NOMO-1 treated with dmso at 0.1 percent for 144 hours (cell line): ENCODE data around the gene GLT1D1.
"Not testable (repeated sequence)": the region's sequence is repeated elsewhere in the genome, so short reads cannot be mapped to it uniquely, and the experiment has no call there.

Source experiments
- DNase-seq: peaks from one replicate; lab custom pipeline; 2025; ENCODE audit not compliant: unreplicated experiment; lab: John Stamatoyannopoulos, UW

GLT1D1 gene

DNA sequence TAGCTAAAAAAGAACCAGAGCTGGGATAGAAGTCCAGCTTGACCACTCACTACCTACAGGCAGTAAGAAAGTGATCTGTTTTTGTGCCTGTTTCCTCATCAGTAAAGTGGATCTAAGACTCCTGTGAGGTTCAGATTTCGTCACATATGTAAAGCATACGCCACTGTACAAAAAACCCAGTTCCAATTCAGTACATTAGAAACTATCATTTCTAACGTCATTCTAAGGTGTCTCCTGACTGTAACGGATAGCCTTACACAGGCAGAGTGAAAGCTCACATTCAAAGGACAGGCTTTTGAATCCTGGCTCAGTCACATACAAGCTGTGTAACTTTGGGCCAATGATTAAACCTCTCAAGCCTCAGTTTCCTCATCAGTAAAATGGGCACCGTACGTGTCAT lies 33.0 kb upstream of the GLT1D1 start:
- no peak for DNase-seq

DNA sequence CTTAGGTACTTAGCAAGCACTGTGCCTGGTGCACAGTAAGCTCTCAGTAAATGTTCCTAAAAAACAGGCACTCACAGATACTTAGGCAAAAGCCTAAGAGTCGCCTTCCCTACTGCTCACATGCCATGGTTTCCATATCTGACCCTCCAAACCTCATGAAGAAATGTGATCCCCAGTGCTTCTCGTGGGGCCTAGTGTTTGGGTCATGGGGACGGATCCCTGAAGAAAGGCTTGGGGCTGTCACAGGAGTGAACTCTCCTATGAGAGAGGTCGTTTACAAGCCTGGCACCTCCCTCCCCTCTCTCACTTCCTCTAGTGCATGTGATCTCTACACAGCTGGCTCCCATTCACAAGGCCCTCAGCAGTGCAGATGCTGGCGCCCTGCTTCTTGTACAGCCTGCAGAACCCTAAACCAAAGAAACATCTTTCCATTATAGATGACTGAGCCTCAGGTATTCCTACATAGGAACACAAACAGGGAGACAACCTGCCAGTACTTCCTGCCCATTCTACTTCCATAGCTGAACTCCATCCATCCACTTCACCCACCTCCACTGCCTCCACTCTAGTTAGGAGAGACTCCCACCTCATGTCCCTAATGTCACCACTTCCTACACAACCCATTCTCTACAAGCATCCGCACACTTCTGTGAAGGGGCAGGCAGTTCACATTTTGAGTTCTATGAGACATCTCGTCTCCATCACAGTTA lies 32.4 kb upstream of the GLT1D1 start:
- DNase-seq, result peak; percentile 75

DNA sequence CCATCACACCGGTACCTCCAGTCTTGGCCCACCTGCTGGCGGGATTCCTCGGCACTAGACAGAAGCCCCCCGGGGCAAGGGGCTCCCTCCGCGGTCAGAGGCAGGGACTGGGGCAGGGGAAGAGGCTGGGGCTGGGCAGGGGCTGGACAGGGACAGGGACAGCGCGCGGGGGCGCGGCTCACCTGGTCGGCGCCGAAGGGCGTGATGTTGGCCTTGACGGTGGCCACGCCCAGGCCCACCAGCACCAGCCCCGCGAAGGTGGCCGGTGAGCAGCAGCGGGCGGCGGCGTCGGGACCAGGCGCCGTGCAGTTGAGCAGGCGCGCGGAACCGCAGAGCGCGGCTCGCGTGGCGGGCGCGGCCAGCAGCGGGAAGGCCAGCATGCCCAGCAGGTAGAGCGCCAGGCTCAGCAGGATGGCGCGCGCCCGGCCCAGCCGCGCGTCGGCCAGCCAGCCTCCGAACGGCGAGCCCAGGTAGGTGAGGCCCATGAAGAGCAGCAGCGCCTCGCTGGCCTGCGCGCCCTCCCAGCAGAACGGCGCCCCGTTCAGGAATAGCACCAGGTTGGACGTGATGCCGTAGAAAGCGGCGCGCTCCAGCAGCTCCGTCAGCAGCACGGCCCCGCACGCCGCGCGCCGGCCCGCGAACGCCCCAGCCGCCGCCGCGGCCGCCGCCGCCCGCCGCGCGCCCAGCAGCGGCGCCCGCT lies 29.9 kb upstream of the GLT1D1 start:
- no peak for DNase-seq

DNA sequence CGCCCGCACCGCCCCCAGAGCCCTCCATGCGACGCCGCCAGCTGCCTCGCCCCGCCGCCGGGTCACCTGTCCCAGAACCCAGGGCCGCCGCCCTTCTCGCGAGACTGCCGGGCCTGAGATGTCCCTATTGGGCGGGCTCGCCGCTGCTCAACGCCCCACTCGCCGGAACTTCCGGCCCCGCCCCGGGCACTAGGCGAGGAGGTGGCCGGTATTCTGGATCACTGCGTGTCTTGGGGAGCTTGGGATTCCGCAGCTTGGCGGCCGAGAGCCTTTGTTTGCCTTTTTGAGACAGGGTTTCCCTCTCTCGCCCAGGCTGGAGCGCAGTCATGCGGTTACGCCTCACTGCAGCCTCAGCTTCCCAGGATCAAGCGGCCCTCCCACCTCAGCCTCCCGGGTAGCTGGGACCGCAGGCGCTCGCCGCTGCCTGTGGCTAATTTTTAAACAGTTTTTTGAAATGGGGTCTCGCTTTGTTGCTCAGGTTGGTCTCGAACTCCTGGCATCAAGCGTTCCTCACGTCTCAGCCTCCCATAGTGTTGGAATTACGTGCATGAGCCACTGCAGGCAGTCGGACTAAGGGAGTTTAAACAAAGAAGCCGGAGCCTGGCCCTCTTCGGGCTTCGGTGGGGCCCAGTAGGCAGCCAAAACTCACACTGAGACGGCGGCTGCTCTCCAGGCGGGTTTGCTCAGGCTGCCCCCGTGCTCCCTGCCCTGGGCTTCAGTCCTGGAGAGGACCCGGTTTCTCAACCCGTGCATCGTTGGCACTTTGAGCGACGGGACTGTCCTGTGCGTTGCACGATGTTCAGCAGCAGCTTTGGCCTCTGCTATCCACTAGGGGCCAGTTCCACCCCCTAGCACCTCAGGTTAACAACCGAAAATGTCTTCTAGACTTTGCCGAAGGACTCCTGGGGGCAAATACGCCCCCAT lies 29.1 kb upstream of the GLT1D1 start, which contains the start of gene SLC15A4:
TSS of gene SLC15A4 (minus strand) at position 43 of the 924 bp plus-strand sequence. CDS start at position 28, 15 bp downstream.
- DNase-seq, result peak; percentile 86

DNA sequence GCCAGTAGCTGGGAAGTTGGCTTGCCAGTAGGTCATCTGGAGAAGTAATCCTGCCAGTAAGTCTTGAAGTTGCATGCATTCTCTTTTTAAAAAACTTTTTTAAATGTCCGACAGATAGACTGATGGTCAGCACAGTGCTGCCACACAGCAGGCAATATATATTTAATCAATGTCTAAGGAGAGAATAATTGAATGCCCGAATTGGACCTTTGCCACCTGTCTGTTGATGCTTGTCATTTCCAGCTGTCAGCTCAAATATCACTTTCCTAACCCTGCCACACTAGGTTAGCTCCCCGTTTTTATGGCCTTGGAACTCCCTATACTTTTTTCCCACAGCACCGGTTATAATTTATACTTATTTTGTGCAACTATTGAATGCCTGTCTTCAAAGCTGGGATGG lies 27.4 kb upstream of the GLT1D1 start:
- DNase-seq, result no peak

DNA sequence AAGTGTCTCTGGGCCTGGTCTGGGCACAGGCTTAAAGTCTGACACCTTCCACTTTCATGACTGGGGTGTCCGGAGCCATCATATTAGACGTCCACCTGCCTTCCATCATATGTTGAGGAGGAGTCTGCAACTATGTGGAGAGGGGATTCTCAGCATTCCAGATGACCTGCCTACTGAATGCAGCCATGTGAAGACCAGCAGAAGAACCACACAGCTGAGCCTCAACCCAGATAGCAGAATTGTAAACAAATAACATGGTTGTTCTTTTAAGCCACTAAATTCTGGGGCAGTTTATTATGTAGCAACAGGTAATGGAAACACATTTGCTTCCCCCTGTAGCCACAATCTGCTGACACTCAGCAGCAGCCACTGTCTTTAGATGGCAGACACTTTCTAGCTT lies 25.6 kb upstream of the GLT1D1 start:
- no peak for DNase-seq

DNA sequence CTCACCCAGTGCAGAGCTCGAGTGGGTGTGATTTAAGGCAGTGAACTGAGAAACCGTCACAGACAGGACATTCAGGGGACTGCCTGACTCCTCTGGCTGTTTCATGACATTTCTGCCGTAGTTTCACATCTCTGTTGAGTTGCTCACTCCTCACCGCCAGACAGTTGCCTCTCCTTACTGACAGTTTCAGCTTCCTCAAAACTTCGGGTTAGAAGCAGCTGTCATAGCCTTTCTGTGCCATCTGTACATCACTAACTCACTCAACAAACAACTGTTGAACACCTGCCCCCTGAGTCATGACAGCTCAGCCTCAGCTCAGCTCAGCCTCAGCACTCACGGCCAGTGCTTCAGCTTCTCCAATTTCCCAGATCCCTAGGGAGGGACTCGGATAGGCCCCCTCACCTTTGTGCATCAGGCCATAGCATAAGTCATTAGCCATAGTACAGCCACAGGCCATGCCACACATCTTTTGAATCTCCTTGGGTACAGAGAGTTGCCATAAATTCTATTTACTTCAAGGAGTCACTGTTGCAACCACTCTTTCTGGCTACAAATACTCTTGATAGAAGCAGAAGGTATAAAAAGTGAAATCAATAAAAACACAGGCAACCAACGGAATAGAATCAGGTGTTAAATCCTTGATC lies 23.3 kb upstream of the GLT1D1 start:
- peak; percentile 96 for DNase-seq

DNA sequence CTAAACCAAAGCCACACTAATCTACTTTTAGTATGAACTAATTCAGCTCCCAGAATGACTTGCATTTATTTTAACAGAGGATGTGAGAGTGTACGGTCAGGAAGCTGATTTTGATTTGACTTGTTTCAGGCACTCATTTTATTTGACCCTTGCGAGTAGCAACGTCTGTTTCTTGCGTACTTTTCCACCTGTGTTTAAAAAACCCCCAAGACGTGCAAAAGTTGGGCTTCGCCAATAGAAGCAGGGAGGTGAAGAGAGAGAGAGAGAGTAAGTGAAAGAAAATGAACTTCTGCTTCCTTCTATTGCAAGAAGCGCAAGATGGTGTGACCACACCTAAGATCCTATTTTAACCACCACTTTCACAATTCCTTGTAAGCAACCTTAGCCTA lies 22.8 kb upstream of the GLT1D1 start:
- peak; percentile 87 for DNase-seq

DNA sequence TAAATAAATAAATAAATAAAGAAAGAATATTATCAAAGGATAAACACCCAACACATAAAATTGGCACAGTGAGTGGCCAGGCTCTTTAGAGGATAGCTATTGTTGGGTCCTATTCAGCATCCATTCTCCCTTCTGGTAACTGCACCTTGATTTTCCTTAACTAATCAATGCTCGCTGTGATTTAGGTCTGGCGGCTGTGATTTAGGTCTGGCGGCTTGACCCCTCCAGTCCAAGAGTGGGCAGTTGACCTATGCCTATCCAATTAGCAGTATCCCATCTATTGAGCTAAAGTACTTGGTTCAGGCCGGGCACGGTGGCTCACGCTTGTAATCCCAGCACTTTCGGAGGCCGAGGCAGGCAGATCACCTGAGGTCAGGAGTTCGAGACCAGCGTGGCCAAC lies 19.9 kb upstream of the GLT1D1 start:
- DNase-seq, result no peak

DNA sequence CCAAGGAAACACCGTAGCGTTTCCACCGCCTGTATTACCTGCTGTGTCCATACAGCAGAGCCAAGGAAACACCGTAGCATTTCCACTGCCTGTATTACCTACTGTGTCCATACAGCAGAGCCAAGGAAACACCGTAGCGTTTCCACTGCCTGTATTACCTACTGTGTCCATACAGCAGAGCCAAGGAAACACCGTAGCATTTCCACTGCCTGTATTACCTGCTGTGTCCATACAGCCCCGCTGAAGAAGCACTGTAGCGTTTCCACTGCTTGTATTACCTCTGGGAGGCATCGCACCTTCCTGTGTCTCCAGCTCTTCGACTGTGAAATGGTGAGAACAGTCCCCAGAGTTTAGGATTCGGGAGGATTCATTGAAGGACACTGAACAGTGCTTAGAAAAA lies 13.4 kb upstream of the GLT1D1 start:
- not testable (repeated sequence) for DNase-seq

DNA sequence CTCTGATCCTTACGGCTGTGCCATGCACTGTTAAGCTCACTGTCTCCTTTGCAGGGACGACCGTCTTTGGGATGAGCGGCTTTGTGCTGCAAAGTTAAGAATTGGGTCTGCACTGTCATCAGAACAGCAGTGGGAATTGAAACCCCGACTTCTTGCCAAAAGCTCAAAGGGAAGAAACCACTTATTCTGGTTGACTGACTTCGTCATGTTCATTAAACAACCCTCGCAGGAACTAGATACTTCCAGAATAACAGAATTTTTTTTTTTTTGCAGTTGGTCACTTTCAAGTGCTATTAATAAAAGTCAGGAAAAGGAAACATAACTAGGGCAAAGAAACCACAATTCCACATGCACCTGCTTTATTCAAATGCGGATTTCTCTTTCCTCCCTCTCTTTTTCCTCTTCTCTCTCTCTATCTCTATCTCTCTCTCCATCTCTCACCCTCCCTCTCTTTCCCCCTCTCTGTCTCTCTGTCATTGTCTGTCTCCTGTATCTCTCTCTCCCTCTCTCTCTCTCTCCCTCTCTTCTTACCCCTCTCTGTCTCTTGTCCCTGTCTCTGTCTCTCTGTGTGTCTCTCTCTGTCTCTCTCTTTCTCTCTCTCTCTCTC lies 12.3 kb upstream of the GLT1D1 start:
- no peak for DNase-seq

DNA sequence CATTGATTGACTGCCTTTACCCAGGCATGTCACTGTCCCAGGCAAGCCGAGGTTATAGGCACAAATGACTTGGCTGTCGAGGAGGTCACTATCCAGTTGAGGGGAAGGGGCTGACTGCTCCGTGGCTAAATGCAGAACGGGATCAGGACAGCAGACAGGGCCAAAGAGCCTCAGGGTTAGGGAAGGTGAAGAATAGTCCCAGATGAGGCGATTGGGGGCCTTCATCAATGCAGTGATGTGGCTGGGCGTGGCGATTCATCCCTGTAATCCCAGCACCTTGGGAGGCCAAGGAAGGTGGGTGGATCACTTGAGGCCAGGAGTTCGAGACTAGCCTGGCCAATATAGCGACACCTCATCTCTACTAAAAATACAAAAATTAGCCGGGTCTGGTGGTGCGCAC lies 10.7 kb upstream of the GLT1D1 start:
- DNase-seq, result no peak

DNA sequence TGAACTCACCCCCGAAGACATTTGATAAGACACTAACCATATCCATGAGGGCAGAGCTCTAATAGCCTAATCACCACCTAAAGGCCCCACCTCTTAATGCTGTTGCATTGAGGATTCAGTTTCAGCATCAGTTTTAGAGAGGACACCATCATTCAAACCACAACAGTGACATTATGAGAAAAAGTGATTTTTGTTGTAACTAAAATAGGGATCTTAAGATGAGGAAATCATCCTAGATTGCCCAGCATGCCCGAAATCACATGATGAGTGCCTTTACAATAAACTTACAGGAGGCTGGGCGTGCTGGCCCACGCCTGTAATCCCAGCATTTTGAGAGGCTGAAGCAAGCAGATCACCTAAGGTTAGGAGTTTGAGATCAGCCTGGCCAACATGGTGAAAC lies 9.7 kb upstream of the GLT1D1 start:
- DNase-seq, result peak; percentile 21

DNA sequence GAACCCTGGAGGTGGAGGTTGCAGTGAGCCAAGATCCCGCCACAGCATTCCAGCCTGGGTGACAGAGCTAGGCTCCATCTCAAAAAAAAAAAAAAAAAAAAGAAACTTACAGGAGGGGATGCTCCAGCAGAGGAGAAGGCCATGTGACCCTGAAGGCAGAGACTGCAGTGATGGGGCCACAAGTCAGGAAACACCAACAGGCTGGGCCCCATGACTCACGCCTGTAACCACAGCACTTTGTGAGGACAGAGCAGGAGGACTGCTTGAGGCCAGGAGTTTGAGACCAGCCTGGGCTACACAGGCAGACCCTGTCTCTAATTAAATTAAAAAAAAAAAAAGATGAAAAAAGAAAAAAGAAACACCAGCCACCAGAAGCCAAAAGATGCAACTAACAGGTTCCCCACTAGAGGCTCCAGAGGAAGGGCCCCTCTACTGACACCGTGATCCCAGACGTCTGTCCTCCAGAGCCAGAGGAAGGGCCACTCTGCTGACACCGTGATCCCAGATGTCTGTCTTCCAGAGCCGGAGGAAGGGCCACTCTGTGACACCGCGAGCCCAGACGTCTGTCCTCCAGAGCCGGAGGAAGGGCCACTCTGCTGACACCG lies 9.1 kb upstream of the GLT1D1 start:
- DNase-seq, result peak; percentile 66

DNA sequence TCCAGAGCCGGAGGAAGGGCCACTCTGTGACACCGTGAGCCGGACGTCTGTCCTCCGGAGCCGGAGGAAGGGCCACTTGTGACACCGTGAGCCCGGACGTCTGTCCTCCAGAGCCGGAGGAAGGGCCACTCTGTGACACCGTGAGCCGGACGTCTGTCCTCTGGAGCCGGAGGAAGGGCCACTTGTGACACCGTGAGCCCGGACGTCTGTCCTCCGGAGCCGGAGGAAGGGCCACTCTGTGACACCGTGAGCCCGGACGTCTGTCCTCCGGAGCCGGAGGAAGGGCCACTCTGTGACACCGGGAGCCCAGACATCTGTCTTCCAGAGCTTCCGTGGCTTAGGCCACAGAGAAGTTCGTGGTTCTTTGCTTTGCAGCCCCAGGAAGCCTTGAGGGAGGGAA lies 6.6 kb upstream of the GLT1D1 start:
- not testable (repeated sequence) for DNase-seq

DNA sequence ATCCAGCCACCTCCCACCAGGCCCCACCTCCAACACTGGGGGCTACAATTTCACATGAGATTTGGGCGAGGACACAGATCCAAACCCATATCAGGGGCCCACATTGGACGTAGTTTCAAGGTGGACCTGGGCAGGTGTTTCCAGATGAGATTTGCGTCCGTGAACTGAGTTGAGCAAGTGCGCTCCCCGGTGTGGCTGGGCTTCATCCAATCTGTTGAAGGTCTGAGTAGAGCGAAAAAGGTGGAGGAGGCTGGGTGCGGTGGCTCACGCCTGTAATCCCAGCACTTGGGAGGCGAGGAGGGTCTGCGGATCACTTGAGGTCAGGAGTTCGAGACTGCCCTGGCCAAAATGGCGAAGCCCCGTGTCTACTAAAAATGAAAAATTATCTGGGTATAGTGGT lies 4.9 kb upstream of the GLT1D1 start:
- no peak for DNase-seq

DNA sequence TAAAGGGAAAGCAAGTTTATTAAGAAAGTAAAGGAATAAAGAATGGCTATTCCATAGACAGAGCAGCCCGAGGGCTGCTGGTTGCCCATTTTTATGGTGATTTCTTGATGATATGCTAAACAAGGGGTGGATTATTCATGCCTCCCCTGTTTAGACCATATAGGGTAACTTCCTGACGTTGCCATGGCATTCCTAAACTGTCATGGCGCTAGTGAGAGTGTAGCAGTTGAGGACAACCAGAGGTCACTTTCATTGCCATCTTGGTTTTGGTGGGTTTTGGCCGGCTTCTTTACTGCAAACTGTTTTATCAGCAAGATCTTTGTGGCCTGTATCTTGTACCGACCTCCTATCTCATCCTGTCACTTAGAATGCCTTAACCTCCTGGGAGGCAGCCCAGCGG lies 3.5 kb upstream of the GLT1D1 start:
- not testable (repeated sequence) for DNase-seq

DNA sequence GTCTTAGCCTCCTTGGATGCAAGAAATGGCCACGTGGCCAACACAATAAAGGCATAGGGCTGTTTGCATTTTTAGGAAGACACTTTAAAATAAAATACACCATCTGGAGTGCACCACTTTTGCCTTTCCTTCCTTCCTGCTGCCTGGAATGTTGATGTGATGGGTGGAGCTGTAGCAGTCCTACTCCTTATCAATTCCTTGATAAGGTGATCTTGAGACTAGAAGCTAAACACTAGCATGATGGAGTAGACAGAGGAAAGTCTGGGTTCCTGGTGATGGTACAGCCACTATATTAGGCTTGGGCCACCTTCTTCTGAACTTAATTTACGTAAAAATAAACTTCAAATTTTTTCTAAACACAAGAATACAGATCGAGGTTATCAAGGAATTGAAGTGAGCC lies 2.9 kb upstream of the GLT1D1 start:
- no peak for DNase-seq

DNA sequence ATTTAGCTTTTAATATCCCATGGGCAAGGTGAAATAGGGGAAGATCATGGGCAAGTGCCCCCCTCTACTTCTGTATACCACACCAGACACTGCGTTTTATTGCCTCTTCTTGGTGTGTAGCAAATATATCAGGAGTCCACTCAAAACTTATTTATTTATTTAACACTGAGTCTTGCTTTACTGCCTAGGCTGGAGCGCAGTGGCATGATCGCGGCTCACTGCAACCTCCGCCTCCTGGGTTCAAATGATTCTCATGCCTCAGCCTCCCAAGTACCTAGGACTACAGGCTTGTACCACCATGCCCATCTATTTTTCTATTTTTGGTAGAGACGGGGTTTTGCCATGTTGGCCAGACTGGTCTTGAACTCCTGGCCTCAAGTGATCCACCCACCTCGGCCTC lies 1.8 kb upstream of the GLT1D1 start:
- not testable (repeated sequence) for DNase-seq

DNA sequence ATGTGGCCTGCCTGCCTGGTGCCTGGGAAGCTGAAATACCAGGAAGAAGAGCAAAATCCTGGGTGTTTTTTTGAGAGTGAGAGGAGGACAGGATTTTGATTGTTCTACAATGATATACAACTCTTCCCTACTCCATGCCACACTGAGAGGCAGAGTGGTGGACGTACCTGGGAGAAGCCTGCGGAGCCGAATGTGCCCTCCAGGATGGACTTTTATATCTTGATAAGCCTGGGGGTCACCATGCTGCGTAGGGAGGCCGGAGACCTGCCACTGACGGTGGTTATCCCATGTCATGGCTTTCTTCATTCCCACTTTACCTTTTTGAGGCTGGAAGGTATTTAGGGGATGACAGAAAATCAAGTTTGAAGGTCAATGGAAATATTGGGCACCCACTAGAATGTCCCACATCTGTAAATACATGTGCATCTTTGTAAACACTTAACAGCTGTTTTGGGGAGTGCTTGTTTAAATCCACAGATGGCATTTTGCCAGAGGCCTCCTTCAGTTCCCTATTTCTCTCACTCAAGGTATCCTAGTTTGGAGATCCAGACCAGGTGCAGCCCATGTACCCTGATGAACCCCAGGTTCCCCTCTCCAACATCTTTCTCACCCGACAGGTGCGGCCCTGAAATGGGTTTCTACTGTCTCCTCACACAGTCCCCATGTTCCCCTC lies 1.1 kb upstream of the GLT1D1 start:
- DNase-seq, result no peak
